ENCODE data around the gene IFITM1. TPM values are rescaled to one million over a fixed set of nuclear protein-coding genes. Genes with fewer than 3 reads are reported as not detected.

IFITM1 gene
- total RNA-seq, 1 experiment from 2014 or later: 2.0 TPM

- H3K27me3 ChIP-seq (ENCODE audit: low read length): no peaks in the 10 kb centered on the region
- H3K79me2 ChIP-seq (ENCODE audit: low read length): no peaks in the 10 kb centered on the region
- TF ChIP-seq EZH2 (IDR thresholded peaks at IDR 0.05; ENCODE audit: low read length, unreplicated experiment): no peak
- TF ChIP-seq EZH2phosphoT487 (IDR thresholded peaks at IDR 0.05; ENCODE audit: borderline replicate concordance, low read length): no peak
- no peak for TF ChIP-seq CTCF (conservative IDR thresholded peaks at IDR 0.05; ENCODE audit: low read depth, low read length)
- ATAC-seq (peak; percentile 86), DNase-seq (peak; percentile 41)
- no peaks in the 10 kb centered on the region for H3K9me3 ChIP-seq (ENCODE audit: low read length)
- no peaks in the 10 kb centered on the region for H3K36me3 ChIP-seq (ENCODE audit: low read depth, low read length)
- CTCF ChIA-PET: no interaction called here
- no peaks in the 10 kb centered on the region for H3F3A ChIP-seq (ENCODE audit: low read length, unreplicated experiment)
- no peaks in the 10 kb centered on the region for H4K20me1 ChIP-seq (ENCODE audit: low read length)
- POLR2A ChIA-PET (ENCODE audit: unreplicated experiment): no interaction called here
- H3K4me1 ChIP-seq (ENCODE audit: insufficient read depth, low read length): no peaks in the 10 kb centered on the region
- H3K9ac ChIP-seq (ENCODE audit: low read length): peak within 1 kb of the TSS; percentile 9; the same call in 1 of the 2 replicates
- peak within 1 kb of the TSS; percentile 87 for H3K4me2 ChIP-seq (ENCODE audit: low read length)
- peak within 1 kb of the TSS; percentile 70 for H3K4me3 ChIP-seq (ENCODE audit: low read length)
- no peaks in the 10 kb centered on the region for H3K9me2 ChIP-seq (replicated peaks; ENCODE audit: low read length)
- no TSS peak for BruUV-seq (replicated peaks)
- intact Hi-C loops (cut with micrococcal nuclease): no loop called here
- no peak within 1 kb of the TSS for H3K27ac ChIP-seq (ENCODE audit: low read length)
- H2AFZ ChIP-seq (ENCODE audit: low read length): peak within 1 kb of the TSS; percentile 73
Measured at GRCh38 chr11:288478-289397, 25.1 kb upstream of the IFITM1 start, which contains the start of gene PGGHG. Gene PGGHG (plus strand): TSS chr11:289126. CDS start chr11:289817, 691 bp downstream.

- no peak overlapping the region for H3K4me3 ChIP-seq (ENCODE audit: low read length)
Measured at GRCh38 chr11:289398-289711, 24.5 kb upstream of the IFITM1 start.

More at GRCh38 chr11:289398-289711, 24.5 kb upstream of the IFITM1 start:
- POLR2A ChIA-PET (ENCODE audit: unreplicated experiment): no interaction called here
- BruUV-seq (replicated peaks): no TSS peak
- intact Hi-C loops (cut with micrococcal nuclease): no loop called here
- H4K20me1 ChIP-seq (ENCODE audit: low read length): no peaks in the 10 kb centered on the region
- no peak for TF ChIP-seq EZH2 (IDR thresholded peaks at IDR 0.05; ENCODE audit: low read length, unreplicated experiment)
- TF ChIP-seq EZH2phosphoT487 (IDR thresholded peaks at IDR 0.05; ENCODE audit: borderline replicate concordance, low read length): no peak
- no peak for TF ChIP-seq CTCF (conservative IDR thresholded peaks at IDR 0.05; ENCODE audit: low read depth, low read length)
- H3K9ac ChIP-seq (ENCODE audit: low read length): no peak overlapping the region
- no peak overlapping the region for H3K27ac ChIP-seq (ENCODE audit: low read length)
- H3K9me2 ChIP-seq (replicated peaks; ENCODE audit: low read length): no peaks in the 10 kb centered on the region
- no peak overlapping the region for H2AFZ ChIP-seq (ENCODE audit: low read length)
- no peaks in the 10 kb centered on the region for H3K79me2 ChIP-seq (ENCODE audit: low read length)
- no peaks in the 10 kb centered on the region for H3K27me3 ChIP-seq (ENCODE audit: low read length)
- H3K4me2 ChIP-seq (ENCODE audit: low read length): peak overlapping the region; percentile 56
- CTCF ChIA-PET: no interaction called here
- H3K4me1 ChIP-seq (ENCODE audit: insufficient read depth, low read length): no peaks in the 10 kb centered on the region
- no peaks in the 10 kb centered on the region for H3K36me3 ChIP-seq (ENCODE audit: low read depth, low read length)
- H3K9me3 ChIP-seq (ENCODE audit: low read length): no peaks in the 10 kb centered on the region
- H3F3A ChIP-seq (ENCODE audit: low read length, unreplicated experiment): no peaks in the 10 kb centered on the region
- DNase-seq (no peak), ATAC-seq (no peak)
